ENCODE measurements around the gene OR8B12. TPM values are rescaled to one million over a fixed set of nuclear protein-coding genes. Genes with fewer than 3 reads are reported as not detected.

OR8B12 gene
- total RNA-seq, 1 experiment from 2014 or later = not detected

GRCh38 chr11:124511745-124512144 is 31.7 kb downstream of the OR8B12 start:
- Histone ChIP-seq H3K36me3 (ENCODE audit: control insufficient read depth, insufficient read depth, low read length) (no peaks in the 10 kb centered on the region), H3K4me1 (no peaks in the 10 kb centered on the region), H3K4me3 (ENCODE audit: low read depth, low read length) (no peak overlapping the region), H3K27me3 (replicated peaks; ENCODE audit: control insufficient read depth, insufficient read depth, low read length) (no peaks in the 10 kb centered on the region), H3K9me3 (no peaks in the 10 kb centered on the region)
- ChIA-PET POLR2A (no interaction called here), CTCF (no interaction called here)
- peaks cover 39% of the 10 kb centered on the region for H3K27me3 Mint-ChIP-seq (ENCODE audit: insufficient read depth, unreplicated experiment)
- intact Hi-C loops (cut with micrococcal nuclease; ENCODE audit: unreplicated experiment) = no loop called here
- peaks cover 14% of the 10 kb centered on the region for H3K9me3 Mint-ChIP-seq (ENCODE audit: unreplicated experiment)
- H3K36me3 Mint-ChIP-seq (ENCODE audit: insufficient read depth, unreplicated experiment) = no peaks in the 10 kb centered on the region
- no peak overlapping the region for H3K27ac Mint-ChIP-seq (ENCODE audit: unreplicated experiment)
- no TSS peak for BruUV-seq (replicated peaks)
- TF ChIP-seq CTCF (IDR thresholded peaks at IDR 0.05; ENCODE audit: insufficient read depth in 1 of 2, low read depth in 1 of 2, low read length in 1 of 2, severe bottlenecking in 1 of 2, unreplicated experiment in 1 of 2) = no peak
- no peaks in the 10 kb centered on the region for H3K4me1 Mint-ChIP-seq (ENCODE audit: low read depth, unreplicated experiment)
- H3K4me3 Mint-ChIP-seq (ENCODE audit: unreplicated experiment) = no peak overlapping the region
- no peak for DNase-seq

GRCh38 chr11:124510279-124510678 is 33.2 kb downstream of the OR8B12 start:
- H3K4me3 ChIP-seq (ENCODE audit: low read depth, low read length) = no peak overlapping the region
- no peaks in the 10 kb centered on the region for H3K9me3 ChIP-seq
- ChIA-PET POLR2A (no interaction called here), CTCF (no interaction called here)
- Mint-ChIP-seq H3K4me3 (ENCODE audit: unreplicated experiment) (no peak overlapping the region), H3K4me1 (ENCODE audit: low read depth, unreplicated experiment) (no peaks in the 10 kb centered on the region), H3K9me3 (ENCODE audit: unreplicated experiment) (peaks cover 14% of the 10 kb centered on the region), H3K27me3 (ENCODE audit: insufficient read depth, unreplicated experiment) (peaks cover 29% of the 10 kb centered on the region), H3K36me3 (ENCODE audit: insufficient read depth, unreplicated experiment) (no peaks in the 10 kb centered on the region), H3K27ac (ENCODE audit: unreplicated experiment) (no peak overlapping the region)
- no peak for DNase-seq
- TF ChIP-seq CTCF (IDR thresholded peaks at IDR 0.05; ENCODE audit: insufficient read depth in 1 of 2, low read depth in 1 of 2, low read length in 1 of 2, severe bottlenecking in 1 of 2, unreplicated experiment in 1 of 2) = no peak
- no peaks in the 10 kb centered on the region for H3K4me1 ChIP-seq
- no peaks in the 10 kb centered on the region for H3K27me3 ChIP-seq (replicated peaks; ENCODE audit: control insufficient read depth, insufficient read depth, low read length)
- no peaks in the 10 kb centered on the region for H3K36me3 ChIP-seq (ENCODE audit: control insufficient read depth, insufficient read depth, low read length)
- BruUV-seq (replicated peaks) = no TSS peak
- intact Hi-C loops (cut with micrococcal nuclease; ENCODE audit: unreplicated experiment) = no loop called here

GRCh38 chr11:124499711-124500110 is 43.7 kb downstream of the OR8B12 start:
- Histone ChIP-seq H3K9me3 (no peaks in the 10 kb centered on the region), H3K4me1 (no peaks in the 10 kb centered on the region), H3K27me3 (replicated peaks; ENCODE audit: control insufficient read depth, insufficient read depth, low read length) (peaks cover 5% of the 10 kb centered on the region), H3K36me3 (ENCODE audit: control insufficient read depth, insufficient read depth, low read length) (no peaks in the 10 kb centered on the region), H3K4me3 (ENCODE audit: low read depth, low read length) (no peak overlapping the region)
- POLR2A ChIA-PET = no interaction called here
- Mint-ChIP-seq H3K27ac (ENCODE audit: unreplicated experiment) (no peak overlapping the region), H3K4me3 (ENCODE audit: unreplicated experiment) (no peak overlapping the region), H3K4me1 (ENCODE audit: low read depth, unreplicated experiment) (no peaks in the 10 kb centered on the region), H3K27me3 (ENCODE audit: insufficient read depth, unreplicated experiment) (peaks cover 36% of the 10 kb centered on the region), H3K9me3 (ENCODE audit: unreplicated experiment) (no peaks in the 10 kb centered on the region), H3K36me3 (ENCODE audit: insufficient read depth, unreplicated experiment) (no peaks in the 10 kb centered on the region)
- DNase-seq = no peak
- CTCF ChIA-PET = no interaction called here
- no TSS peak for BruUV-seq (replicated peaks)
- intact Hi-C loops (cut with micrococcal nuclease; ENCODE audit: unreplicated experiment) = no loop called here
- TF ChIP-seq CTCF (IDR thresholded peaks at IDR 0.05; ENCODE audit: insufficient read depth in 1 of 2, low read depth in 1 of 2, low read length in 1 of 2, severe bottlenecking in 1 of 2, unreplicated experiment in 1 of 2) = no peak

Data from Caco-2 (cell line).